NCI-H1105 treated with DMSO at 0.1 percent for 48 hours (cell line): ENCODE results near the gene KRTAP5-7.

Experiments
- DNase-seq: peaks from one replicate; lab custom pipeline; 2025; lab: John Stamatoyannopoulos, UW

The KRTAP5-7 gene

GRCh38 chr11:71495286-71496230 is 31.5 kb upstream of the KRTAP5-7 start:
- no peak for DNase-seq

- no peak for DNase-seq
Measured at GRCh38 chr11:71496421-71496820, 30.6 kb upstream of the KRTAP5-7 start.

GRCh38 chr11:71498091-71498490 is 29.0 kb upstream of the KRTAP5-7 start:
- no peak for DNase-seq

GRCh38 chr11:71499125-71499524 is 27.9 kb upstream of the KRTAP5-7 start:
- DNase-seq = no peak

- no peak for DNase-seq
Measured at GRCh38 chr11:71499546-71499945, 27.5 kb upstream of the KRTAP5-7 start.

GRCh38 chr11:71500601-71501021 is 26.5 kb upstream of the KRTAP5-7 start:
- no peak for DNase-seq

GRCh38 chr11:71501071-71501985 is 25.7 kb upstream of the KRTAP5-7 start:
- DNase-seq = no peak

GRCh38 chr11:71502026-71502425 is 25.0 kb upstream of the KRTAP5-7 start:
- no peak for DNase-seq

GRCh38 chr11:71502871-71503435 is 24.1 kb upstream of the KRTAP5-7 start:
- DNase-seq = no peak

- DNase-seq = peak; percentile 1
Measured at GRCh38 chr11:71504531-71504930, 22.5 kb upstream of the KRTAP5-7 start.

- peak; percentile 16 for DNase-seq
Measured at GRCh38 chr11:71505001-71505400, 22.1 kb upstream of the KRTAP5-7 start.

GRCh38 chr11:71505781-71506180 is 21.3 kb upstream of the KRTAP5-7 start:
- DNase-seq = no peak

- DNase-seq = no peak
Measured at GRCh38 chr11:71507102-71507501, 20.0 kb upstream of the KRTAP5-7 start.

- DNase-seq = no peak
Measured at GRCh38 chr11:71518506-71519471, 8.3 kb upstream of the KRTAP5-7 start.

GRCh38 chr11:71519546-71519945 is 7.5 kb upstream of the KRTAP5-7 start:
- DNase-seq = no peak

- DNase-seq = no peak
Measured at GRCh38 chr11:71525188-71525937, 1.7 kb upstream of the KRTAP5-7 start.

- DNase-seq = no peak
Measured at GRCh38 chr11:71525938-71526495, 1.1 kb upstream of the KRTAP5-7 start.

- DNase-seq = no peak
Measured at GRCh38 chr11:71527576-71528210, 626 bp downstream of the KRTAP5-7 start.

GRCh38 chr11:71530602-71531001 is 3.5 kb downstream of the KRTAP5-7 start:
- no peak for DNase-seq
